DLD1 (cell line): ENCODE data around the gene TAF15.

Source experiments
- in situ Hi-C: cut with HindIII; loops from 2 replicates; pipeline ENCODE4 v1.10.0; 2017; ENCODE audit warnings: low sequenced_read_pairs

The TAF15 gene

GRCh38 chr17:35786941-35787432 lies 22.3 kb upstream of the TAF15 start:
- in situ Hi-C loops, result no loop called here

DNA sequence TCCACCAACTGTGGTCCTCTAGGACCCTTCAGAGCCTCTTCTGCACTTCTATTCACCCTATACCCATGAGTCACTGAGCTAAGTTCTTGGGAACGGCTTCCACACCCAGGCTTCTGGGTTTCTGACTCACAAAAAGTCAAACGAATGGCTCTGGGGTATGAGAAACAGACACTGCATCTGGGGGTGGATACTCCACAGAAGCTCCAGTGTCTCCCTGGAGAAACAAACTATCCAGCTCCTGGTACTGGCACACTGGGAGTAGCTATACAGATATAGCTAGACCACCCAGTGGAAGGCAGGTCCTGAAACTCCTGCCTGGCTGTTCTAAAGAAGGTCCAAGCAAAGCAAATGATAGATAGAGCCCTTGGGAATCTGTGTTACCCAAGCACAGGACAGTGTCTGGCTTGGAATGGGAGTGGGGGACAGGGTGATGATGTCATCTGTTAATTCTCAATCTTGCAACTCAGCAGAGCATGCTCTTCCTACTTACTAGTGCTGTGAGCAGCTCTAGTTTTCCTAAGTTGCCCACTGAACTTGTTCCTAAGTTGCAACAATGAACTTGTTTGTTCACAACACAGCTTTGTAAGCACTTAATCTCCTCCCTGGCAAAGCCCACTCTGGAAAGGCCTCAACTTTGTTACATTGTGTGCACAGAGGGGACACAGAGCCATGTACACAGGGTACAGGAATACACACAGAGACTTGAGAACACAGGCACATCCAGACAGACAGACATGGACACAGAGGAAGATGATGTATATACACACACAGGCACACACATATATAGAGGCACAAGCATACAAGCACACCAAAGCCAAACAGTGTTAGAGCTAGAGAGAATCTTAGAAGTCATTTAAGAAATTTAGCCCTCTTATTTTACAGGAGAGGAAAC lies 20.6 kb upstream of the TAF15 start:
- in situ Hi-C loops, result no loop called here

GRCh38 chr17:35790841-35791240 lies 18.4 kb upstream of the TAF15 start:
- in situ Hi-C loops, result no loop called here

DNA sequence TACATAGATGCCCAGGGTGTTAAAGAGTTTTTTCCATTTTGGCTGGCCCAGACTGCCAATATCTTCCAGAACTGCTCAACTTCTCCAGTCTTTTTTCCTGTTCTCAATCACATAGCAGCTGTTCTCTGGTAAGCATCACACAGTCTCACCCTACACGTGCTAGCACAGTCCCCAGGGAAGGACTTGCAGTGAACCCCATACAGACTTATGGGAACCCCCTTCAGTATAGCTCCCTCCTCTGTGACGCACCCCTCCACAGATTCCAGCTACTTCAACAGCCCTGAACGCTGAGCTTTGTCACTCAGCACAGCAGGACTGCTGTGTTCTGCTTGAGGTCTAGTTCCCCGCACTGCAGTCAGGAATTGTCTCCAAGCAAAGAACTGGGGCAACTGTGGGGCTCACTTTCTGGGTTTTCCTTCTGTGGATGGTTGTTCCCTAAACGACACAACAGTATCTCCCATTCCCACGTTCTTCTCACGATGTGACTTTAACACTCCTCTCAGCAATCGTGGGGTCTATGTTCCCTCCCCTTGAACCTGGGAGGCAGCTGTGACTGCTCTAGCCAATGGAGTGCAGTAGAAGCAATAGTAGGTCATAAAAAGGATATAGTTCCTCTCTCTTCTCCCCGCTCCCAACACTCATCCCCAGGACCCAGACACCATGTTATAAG lies 17.5 kb upstream of the TAF15 start:
- in situ Hi-C loops, result no loop called here

- in situ Hi-C loops, result no loop called here
These were observed 16.0 kb upstream of the TAF15 start for GRCh38 chr17:35793257-35793656.

DNA sequence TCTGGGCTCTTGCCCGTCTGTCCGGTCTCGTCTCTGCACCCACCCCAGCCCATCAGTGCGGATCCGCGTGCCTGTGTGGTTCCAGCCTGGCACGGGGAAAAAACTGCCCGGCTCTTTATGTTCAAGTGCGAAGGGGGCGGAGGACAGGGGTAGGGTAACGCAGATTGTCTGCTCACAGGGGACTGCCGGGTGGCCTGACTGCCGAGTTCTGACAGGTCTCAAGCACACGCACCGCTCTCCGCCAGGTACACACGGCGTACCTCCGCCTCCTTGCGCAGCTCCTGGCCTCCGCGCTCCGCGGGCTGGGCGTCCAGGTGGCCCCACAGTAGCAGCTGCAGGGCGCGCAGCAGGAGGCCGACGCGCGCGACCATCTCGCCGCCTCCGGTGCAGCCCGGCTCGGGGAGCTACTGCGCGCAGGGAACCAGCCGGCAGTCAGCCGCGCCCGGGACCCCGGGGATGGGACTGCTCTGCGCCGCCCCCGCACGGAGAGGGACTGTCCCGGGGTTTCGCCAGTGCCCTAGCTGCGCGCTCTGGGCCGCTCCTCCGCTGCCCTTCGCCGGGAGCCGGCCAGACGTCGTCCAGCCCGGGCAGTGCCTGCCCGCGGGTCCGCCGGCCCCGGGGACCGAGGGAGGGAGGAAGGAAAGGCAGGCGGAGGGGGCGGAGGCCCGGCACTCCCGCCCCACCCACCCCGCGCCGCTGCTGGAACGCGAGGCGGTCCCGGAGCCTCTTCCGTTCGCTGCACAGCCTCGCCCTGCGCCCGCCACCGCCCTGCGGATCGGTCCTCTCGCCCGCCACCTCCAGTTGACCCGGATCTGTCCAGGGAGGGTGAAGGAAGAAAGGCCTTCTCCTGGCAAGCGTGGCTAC lies 14.0 kb upstream of the TAF15 start, which contains the start of gene MMP28:
MMP28 (minus strand) TSS at position 635 of the 864 bp plus-strand sequence; CDS start at position 371, 264 bp downstream.
- in situ Hi-C loops, result no loop called here

- in situ Hi-C loops, result no loop called here
These were observed 13.4 kb upstream of the TAF15 start for GRCh38 chr17:35795871-35796265.

- in situ Hi-C loops, result no loop called here
These were observed 12.3 kb upstream of the TAF15 start for GRCh38 chr17:35796942-35797341.

DNA sequence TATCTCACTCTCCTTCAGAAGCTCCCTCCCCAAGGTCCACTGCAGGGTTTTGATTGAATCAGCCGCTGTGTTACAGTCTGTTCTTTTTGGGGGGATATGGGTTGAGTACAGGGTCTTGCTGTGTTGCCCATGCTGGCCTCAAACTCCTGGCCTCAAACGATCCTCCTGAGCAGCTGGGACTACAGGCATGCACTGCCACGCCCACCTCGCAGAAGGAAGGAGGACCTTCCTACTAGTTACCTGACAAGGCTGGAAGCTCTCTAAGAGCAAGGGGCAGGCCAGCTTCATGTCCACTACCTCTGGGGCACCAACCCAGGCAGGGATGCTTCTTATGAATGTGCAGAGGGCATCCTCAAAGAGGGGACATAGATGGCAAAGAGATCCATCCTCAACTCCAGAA lies 11.9 kb upstream of the TAF15 start:
- in situ Hi-C loops, result no loop called here

DNA sequence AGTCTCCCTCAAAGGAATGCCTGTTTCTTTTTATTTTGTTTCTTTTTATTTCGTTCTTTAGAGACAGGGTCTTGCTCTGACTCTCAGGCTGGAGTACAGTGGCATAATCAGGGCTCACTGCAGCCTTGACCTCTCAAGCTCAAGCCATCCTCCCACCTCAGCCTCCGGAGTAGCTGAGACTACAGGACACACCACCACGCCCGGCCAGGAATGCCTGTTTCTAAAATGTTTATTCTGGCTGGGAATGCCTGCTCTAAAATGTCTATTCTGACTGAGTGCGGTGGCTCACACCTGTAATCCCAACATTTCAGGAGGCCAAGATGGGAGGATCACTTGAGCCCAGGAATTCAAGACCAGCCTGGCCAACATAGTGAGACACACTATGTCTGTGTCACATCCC lies 11.4 kb upstream of the TAF15 start:
- in situ Hi-C loops, result no loop called here

DNA sequence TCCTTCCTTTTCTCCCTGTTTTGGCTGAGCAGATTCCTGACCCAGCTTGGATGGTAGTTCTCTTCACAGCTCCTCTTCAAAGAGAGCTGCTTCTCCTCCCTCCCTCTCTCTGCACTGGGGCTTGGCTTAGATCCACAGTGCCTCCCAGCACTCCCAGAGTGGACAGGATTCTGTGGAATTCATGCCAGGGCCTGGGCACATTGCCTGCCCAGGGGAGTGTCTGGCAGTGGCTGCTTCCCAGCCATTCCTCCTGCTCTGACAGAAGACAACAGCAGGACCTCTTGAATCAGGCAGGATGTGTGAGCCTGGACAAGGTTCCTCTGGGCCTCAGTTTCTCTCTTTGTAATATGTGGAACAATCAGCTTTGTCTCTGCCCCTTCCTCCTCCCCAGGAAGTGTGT lies 9.3 kb upstream of the TAF15 start:
- in situ Hi-C loops, result no loop called here

DNA sequence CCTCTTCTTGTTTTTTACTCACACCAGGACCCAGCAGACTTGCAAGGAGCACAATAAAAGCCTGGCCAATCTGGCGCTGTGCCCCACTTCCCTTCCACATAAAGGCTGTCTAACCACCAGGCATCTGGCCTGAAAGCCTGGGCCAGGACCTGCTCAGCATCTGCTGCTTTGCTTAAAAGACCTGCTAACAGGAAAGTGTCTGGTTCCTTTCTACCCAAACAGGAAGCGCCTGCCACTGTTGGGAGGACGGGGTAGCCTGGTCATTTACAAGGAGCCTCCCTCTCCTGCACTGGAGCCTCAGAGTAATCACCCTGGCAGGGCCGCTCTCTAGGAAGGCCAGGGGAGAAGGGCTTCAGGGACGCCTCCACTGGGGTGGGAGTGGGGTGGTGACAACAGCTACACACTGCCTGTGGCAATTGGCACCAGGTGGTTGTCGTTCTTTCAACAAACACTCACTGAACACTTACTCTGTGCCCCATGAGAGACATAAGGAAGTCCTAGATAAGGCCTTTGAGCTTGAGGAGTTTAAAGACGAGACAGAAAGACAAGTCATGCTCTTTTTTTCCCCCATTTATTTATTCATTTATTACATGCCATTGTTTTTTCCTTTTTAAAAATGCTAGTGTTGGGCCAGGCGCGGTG lies 7.6 kb upstream of the TAF15 start:
- in situ Hi-C loops, result no loop called here

DNA sequence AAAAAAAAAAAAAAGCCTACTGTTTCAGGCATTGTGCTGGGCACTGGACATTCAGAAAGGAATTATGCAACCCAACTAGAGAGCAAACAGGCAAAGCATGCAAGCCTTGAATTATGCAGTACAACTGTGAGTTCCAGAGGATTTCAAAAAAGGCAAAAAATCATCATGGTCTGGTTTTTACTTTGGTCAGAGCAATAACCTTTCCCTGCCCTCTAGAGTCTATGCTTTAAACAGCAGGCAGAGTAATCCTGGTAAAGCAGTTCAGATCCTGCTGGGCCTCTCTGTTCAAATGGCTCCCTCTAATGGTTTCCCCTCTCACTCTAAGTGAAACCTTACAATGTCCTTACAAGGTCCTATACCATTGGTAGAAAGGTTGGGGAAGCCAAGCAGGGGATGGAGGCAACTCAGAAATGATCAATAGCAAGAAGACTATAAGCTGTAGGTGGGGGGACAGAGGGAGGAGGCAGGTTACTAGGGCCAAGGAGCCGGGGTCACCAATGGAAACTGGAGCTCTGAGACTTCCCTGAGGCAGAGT lies 4.6 kb upstream of the TAF15 start:
- in situ Hi-C loops, result no loop called here

DNA sequence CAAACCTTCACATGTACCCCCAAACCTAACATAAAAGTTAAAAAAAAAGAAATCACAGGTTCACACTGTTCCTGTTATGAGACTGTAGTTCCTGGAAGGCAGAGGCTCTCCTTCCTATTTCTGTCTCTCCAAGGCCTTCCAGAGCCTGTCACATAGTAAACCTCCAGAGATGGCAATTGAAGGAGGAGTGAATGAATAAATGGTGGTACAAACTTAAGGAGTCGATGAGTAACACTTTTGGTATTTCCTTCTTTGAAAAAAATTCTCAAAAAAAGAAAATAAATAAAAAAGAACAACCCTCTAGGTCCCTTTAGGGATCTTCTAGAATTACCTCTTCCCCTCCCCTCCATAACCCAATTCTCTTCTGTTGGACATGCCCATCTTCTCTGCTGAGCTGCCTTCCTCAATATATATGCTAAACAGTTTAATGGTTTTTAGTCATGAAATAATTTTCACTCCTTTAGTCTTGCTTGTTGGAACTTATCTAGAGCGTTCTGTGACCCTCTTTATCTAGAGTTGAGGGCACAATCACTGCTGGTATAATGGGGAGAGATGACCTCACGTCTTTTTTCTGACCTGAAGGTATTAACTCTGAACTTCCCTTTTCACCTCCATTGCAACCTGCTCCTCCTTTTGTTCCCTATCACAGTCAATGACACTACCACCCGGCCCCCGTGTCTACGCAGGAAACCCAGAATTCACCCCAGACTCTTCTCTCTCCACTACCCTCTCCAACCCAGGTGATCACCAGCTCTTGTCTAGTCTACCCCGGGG lies 1.7 kb upstream of the TAF15 start:
- in situ Hi-C loops, result no loop called here

DNA sequence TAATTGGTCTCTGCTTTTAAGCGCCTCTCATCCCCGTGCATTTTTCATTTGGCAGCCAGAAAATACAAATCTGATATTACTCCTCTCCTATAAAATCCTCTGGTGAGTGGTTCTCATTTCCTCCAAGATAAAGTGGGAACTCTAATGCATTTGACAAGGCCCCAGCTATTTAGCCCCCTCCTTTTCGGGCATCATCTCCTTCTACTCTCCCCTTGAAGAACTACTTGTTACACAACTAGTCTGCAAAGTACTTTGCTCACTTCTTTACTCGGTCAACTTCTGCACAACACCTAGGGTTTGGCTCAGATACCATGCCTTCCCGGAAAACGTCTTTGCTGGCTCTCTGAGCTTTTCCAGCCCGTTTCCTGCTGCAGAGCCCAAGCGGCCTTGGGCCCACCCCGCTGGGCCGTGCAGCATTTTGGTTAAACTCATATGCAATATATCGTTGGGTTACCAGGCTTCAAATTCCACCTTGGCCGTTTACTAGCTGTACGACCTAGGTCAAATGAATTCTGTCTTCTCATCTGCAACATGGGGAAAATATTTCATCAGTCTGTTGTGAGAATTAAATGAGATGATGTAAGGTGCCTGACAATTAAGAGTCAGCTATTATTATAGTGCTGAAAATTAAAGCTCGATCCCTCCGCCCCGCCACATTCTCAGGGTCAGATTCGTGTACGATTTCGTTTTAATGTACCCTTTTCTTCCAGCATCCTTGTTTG lies 883 bp upstream of the TAF15 start:
- in situ Hi-C loops, result no loop called here

DNA sequence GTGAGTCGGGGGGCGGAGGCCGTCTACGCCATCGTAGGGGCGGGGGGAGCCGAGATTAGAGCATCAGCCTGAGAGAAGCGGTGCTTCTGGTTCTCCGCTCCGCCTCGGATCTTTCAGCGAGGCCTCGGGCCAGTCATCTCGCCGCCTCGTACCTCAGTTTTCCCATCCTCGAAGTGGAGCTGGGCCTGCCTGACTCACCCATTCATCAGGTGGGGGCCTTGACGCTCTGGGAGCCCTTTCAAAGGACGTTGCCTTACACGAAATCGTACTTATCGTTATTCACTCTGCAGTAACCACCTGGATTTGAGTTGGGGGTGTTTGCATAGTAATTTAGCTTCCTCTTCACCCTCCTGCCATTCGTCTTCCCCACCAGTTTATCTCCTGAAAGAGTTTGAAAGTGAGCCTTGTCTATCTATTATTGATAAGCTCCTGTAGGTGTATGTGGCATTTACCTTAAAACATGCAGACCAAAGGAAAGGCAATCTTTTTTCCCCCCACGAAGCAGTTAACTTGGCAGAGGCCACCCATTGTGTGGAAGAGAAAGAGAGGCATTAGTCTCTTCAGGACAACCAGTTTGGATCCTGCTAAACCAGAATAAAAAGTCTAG lies 674 bp downstream of the TAF15 start:
- in situ Hi-C loops, result no loop called here

DNA sequence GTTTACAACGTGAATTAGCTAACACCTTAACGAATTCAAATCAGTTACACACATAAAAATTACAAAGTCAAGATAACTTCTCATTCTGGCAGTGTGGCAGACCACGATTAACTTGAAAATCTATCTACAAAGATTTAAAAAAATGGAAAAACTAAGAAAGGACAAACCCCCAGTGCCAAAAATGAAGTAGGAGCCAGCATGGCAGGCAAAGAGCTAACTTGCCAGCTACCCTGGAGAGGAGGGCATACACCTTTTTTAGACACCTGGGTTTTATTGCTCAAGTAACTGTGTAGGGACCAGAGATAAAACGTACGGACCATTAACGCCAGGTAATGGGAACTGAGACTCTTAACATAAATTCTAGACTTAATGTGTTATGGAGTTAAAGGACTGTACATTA lies 2.5 kb downstream of the TAF15 start:
- in situ Hi-C loops, result no loop called here

DNA sequence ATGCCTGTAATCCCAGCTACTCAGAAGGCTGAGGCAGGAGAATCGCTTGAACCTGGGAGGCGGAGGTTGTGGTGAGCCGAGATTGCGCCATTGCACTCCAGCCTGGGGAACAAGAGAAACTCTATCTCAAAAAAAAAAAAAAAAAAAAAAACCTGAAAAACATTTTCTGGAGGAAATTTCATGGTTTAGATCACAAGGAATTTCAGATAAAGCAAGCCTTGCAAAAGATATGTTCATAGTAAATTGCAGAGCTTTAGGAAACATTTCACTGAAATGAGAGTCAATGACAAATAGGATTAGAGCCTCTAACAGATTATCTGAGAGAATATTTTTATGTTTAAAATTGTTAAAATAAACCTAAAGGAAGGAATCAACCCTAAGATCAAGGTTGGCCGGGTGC lies 3.2 kb downstream of the TAF15 start:
- in situ Hi-C loops, result no loop called here

- in situ Hi-C loops, result no loop called here
These were observed 7.4 kb downstream of the TAF15 start for GRCh38 chr17:35816723-35817122.
